Measurements from ENCODE around the gene TGM5. TPM values are rescaled to one million over a fixed set of nuclear protein-coding genes. Genes with fewer than 3 reads are reported as not detected.

TGM5 gene
- total RNA-seq, 6 experiments from 2014 or later = not detected

DNA sequence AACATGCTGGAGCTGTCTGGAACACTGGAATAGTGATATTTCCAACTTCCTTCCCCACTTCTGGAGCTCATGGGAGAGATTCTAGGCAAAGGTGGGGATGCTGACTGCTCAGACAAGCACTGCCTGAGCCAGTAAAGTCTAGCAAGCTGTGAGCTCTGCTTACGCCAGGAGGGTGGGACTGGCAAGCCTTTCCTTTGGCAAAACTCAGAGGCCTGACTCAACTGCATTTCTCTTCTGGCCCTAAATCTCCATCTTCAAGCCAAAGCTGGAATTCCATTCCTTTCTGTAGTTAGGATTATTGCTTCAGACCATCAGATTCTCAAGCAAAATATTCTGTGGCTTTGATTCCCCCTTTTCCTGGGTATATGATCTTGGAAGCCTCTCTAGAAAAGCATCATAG, 25.6 kb downstream of the TGM5 start:
- Histone ChIP-seq H3K36me3 (no peaks in the 10 kb centered on the region), H3K4me1 (no peaks in the 10 kb centered on the region), H3K27ac (no peak overlapping the region), H3K9me3 (no peaks in the 10 kb centered on the region), H3K27me3 (no peaks in the 10 kb centered on the region), H3K4me3 (no peak overlapping the region)
- no peak for TF ChIP-seq POLR2A (IDR thresholded peaks at IDR 0.05)
- TF ChIP-seq, protein P1, sequence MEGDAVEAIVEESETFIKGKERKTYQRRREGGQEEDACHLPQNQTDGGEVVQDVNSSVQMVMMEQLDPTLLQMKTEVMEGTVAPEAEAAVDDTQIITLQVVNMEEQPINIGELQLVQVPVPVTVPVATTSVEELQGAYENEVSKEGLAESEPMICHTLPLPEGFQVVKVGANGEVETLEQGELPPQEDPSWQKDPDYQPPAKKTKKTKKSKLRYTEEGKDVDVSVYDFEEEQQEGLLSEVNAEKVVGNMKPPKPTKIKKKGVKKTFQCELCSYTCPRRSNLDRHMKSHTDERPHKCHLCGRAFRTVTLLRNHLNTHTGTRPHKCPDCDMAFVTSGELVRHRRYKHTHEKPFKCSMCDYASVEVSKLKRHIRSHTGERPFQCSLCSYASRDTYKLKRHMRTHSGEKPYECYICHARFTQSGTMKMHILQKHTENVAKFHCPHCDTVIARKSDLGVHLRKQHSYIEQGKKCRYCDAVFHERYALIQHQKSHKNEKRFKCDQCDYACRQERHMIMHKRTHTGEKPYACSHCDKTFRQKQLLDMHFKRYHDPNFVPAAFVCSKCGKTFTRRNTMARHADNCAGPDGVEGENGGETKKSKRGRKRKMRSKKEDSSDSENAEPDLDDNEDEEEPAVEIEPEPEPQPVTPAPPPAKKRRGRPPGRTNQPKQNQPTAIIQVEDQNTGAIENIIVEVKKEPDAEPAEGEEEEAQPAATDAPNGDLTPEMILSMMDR (IDR thresholded peaks at IDR 0.05) = no peak
- peak in 1 of 3 donors; percentile 15 for DNase-seq
- intact Hi-C loops (cut with DNase I) = no loop called here
- no peak for ATAC-seq
- 67% methylated on average over 1 of the region's 1 CpG for WGBS (ENCODE audit: insufficient coverage, low coverage, low lambda C conversion rate, missing lambda C conversion rate)

DNA sequence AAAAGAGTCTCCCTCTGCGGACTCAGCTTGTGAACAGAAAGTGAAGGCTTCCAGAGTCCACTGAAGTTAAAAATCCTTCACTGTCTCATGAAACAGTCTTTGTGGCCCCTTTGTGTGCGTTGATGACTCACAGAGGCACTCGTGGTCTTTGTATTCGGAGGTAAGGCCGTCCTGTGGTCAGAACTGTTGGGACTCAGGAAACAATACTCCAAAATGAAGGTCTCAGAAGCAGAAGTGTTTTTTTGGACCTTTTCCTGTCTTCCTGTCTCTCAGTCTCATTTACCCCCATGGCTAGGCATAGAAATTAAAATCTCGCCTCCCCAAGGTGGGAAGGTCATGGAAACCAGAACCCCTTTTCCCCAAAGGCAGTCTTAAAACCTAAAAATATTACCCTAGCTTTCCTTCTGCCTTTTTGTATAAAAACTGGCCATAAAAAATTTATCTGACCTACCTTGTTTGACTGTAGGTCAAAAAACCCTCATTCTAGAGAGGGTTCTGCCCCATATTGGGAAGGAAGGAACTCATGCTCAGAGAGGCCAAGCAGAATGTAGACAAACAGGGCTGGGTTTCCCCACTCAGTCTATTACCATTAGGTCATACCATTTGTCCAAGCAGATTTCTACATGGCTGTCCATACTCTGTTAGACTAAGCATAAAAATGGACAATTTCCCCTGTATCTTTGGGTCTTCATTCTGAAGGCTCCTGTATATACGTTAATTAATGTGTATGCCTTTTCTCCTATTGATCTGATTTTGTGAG, 26.8 kb downstream of the TGM5 start:
- Histone ChIP-seq H3K27me3 (no peaks in the 10 kb centered on the region), H3K36me3 (no peaks in the 10 kb centered on the region), H3K4me3 (no peak overlapping the region), H3K27ac (no peak overlapping the region), H3K4me1 (no peaks in the 10 kb centered on the region), H3K9me3 (no peaks in the 10 kb centered on the region)
- intact Hi-C loops (cut with DNase I) = loop anchor here in 1 of 2 donors (10.0 kb wide), 1 partner anchor 45 kb away; no protein-coding TSS in a partner anchor
- ATAC-seq (no peak), DNase-seq (peak in 1 of 3 donors; percentile 13)
- WGBS (ENCODE audit: insufficient coverage, low coverage, low lambda C conversion rate, missing lambda C conversion rate) = 59% methylated on average over 3 of the region's 7 CpGs
- TF ChIP-seq POLR2A (IDR thresholded peaks at IDR 0.05) = no peak
- TF ChIP-seq, protein P1 (IDR thresholded peaks at IDR 0.05) = no peak

DNA sequence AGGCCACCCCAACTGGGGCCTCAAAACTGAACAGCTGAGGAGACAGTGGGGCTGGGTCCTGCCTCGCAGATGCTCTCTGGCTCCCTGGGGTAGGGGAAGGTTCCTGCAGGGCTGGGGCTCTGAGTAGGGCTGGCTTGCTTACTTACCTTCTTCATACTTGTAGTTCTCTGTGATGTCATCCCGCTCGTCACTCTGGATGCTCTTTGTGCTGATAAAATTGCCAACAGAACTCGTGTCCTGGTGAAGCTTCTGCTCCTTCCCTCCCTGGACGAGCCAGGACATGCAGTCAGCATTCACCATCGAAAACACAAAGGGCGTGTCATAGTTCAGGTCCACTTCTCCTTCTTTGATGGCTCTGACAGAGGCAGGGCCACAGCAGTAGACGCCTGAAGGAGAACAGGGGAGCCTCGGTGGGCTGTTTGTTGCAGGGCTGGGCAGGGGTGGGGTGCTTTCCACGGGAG, 28.0 kb downstream of the TGM5 start:
- no peak for TF ChIP-seq POLR2A (IDR thresholded peaks at IDR 0.05)
- TF ChIP-seq, protein P1 (IDR thresholded peaks at IDR 0.05) = no peak
- no peak overlapping the region for H3K27ac ChIP-seq
- intact Hi-C loops (cut with DNase I) = loop anchor here in 1 of 2 donors (10.0 kb wide), 1 partner anchor 46 kb away; no protein-coding TSS in a partner anchor
- no peaks in the 10 kb centered on the region for H3K36me3 ChIP-seq
- no peaks in the 10 kb centered on the region for H3K4me1 ChIP-seq
- ATAC-seq = no peak
- no peaks in the 10 kb centered on the region for H3K27me3 ChIP-seq
- H3K9me3 ChIP-seq = no peaks in the 10 kb centered on the region
- no peak overlapping the region for H3K4me3 ChIP-seq
- peak in 1 of 3 donors; percentile 32 for DNase-seq
- 49% methylated on average over 5 of the region's 10 CpGs for WGBS (ENCODE audit: insufficient coverage, low coverage, low lambda C conversion rate, missing lambda C conversion rate)

DNA sequence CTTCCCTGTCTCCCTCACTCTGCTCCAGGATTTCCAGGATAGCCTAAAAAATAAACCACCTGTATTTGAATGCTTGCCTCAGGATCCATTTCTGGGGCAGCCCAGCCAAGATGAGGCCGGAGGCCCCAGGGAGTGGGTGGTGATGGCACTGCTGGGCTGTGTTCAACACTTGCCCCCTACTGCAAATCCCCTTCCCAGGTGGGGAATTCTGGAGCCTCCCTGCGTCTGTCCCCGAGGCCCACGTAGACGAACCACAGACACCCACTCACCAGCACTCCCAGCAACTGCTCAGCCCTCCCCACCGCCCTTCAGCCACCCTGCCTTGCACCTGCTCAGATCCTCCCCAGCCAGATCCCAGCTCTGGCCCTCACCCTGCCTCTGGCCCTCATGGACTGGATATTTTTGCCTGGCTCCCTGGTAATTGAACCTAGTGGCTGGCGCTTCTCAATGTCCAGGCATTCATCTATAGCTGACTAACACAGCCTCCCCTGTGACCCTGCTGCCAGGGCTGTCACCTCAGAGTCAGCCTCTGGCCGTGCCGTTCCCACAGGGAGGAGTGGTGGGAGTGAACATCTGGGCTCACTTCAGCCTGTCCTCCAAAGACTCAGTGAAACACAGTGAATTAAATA, 28.8 kb downstream of the TGM5 start:
- H3K4me3 ChIP-seq = no peak overlapping the region
- no peaks in the 10 kb centered on the region for H3K4me1 ChIP-seq
- no peak for TF ChIP-seq POLR2A (IDR thresholded peaks at IDR 0.05)
- TF ChIP-seq, protein P1 (IDR thresholded peaks at IDR 0.05) = no peak
- no peaks in the 10 kb centered on the region for H3K9me3 ChIP-seq
- no peaks in the 10 kb centered on the region for H3K36me3 ChIP-seq
- whole genome bisulfite sequencing (ENCODE audit: insufficient coverage, low coverage, low lambda C conversion rate, missing lambda C conversion rate) = 86% methylated on average over 5 of the region's 9 CpGs
- no peak for ATAC-seq
- peak in 1 of 3 donors; percentile 23 for DNase-seq
- intact Hi-C loops (cut with DNase I) = loop anchor here in 1 of 2 donors (10.0 kb wide), 1 partner anchor 47 kb away; no protein-coding TSS in a partner anchor
- no peak overlapping the region for H3K27ac ChIP-seq
- no peaks in the 10 kb centered on the region for H3K27me3 ChIP-seq

Data from right lobe of liver (tissue), 6 donors.